Esophagus squamous epithelium (tissue), 4 donors: ENCODE data around the gene DUSP18.

Source experiments
- POLR2A ChIP-seq, 4 donors: fragments of 450-650 bp; IDR thresholded peaks; one replicate each; pipeline ENCODE4 v1.6.1; 2017; ENCODE audit warnings: antibody characterized with exemption in 4 of 4, mild to moderate bottlenecking in 4 of 4, moderate library complexity in 3 of 4
- TF ChIP-seq, protein P1 (sequence below), 6 experiments: fragments of 450-650 bp in 4 of 6; fragments of 200-600 bp in 2 of 6; sonication (generic) in 2 of 6; IDR thresholded peaks; one replicate each; pipeline ENCODE4 v1.5.1; 2016 to 2019; ENCODE audit warnings: antibody characterized with exemption in 6 of 6, mild to moderate bottlenecking in 4 of 6, moderate library complexity in 4 of 6

DNA sequence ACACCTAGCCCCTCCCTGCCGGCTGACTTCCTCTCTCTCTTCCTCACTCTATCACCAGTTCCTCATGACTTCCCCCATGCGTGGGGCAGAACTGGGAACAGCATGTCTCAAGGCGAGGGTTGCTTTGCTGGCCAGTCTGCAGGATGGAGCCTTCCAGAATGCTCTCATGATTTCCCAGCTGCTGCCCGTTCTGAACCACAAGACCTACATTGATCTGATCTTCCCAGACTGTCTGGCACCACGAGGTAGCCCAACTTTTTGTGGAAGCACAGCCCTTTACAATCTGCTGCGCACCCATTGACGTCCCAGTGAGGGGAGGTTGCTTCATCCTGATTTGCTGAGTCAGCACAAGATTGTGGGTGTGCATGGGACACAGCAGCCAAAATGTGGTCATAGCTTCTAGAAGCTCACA is 52.1 kb downstream of the DUSP18 start:
- TF ChIP-seq, protein P1, sequence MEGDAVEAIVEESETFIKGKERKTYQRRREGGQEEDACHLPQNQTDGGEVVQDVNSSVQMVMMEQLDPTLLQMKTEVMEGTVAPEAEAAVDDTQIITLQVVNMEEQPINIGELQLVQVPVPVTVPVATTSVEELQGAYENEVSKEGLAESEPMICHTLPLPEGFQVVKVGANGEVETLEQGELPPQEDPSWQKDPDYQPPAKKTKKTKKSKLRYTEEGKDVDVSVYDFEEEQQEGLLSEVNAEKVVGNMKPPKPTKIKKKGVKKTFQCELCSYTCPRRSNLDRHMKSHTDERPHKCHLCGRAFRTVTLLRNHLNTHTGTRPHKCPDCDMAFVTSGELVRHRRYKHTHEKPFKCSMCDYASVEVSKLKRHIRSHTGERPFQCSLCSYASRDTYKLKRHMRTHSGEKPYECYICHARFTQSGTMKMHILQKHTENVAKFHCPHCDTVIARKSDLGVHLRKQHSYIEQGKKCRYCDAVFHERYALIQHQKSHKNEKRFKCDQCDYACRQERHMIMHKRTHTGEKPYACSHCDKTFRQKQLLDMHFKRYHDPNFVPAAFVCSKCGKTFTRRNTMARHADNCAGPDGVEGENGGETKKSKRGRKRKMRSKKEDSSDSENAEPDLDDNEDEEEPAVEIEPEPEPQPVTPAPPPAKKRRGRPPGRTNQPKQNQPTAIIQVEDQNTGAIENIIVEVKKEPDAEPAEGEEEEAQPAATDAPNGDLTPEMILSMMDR (IDR thresholded peaks at IDR 0.05), result no peak
- TF ChIP-seq POLR2A (IDR thresholded peaks at IDR 0.05), result no peak
